GM11168 (cell line): ENCODE measurements around the gene LAPTM5.
"Not testable (repeated sequence)": the region's sequence is repeated elsewhere in the genome, so short reads cannot be mapped to it uniquely, and the experiment has no call there.

Source experiments
- in situ Hi-C: fragments of 300-500 bp; cut with MboI; formaldehyde crosslinking; loops from one replicate; pipeline ENCODE4 v1.12.0; 2022; ENCODE audit warnings: low sequenced_read_pairs; ENCODE audit not compliant: unreplicated experiment

LAPTM5 gene, protein sequence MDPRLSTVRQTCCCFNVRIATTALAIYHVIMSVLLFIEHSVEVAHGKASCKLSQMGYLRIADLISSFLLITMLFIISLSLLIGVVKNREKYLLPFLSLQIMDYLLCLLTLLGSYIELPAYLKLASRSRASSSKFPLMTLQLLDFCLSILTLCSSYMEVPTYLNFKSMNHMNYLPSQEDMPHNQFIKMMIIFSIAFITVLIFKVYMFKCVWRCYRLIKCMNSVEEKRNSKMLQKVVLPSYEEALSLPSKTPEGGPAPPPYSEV

DNA sequence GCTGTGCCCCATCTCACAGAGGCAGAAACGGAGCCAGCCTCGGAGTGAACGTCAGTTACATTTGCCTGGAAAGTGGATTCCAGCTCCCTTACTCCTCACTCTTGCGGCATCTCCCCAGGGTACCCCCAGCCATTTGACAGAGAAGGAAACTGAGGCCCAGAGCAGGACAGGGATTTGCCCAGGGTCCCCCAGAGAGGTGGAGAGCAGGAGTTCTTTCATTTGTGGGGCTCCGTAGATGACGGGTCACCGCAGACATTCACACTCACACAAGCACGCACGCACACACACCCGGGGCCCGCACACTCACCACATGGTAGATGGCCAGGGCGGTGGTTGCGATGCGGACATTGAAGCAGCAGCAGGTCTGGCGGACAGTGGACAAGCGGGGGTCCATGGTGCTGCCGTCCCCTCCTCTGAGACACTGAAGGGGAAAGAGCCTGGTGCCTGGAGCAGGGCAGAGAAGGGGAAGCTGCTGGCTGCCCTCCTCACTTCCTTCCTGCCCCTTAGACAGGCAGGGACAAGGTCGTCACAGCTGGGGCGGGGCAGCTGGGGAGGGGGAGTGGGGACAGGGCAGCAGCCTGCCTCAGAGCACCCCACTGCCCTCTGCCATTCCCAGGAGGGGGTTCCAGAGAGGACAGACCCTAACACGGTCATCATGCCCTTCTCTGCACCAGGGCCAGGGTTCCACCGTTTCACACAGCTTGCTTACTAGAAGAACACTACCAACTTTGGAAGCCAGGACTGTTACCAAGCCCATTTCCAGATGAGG is at the start of gene LAPTM5:
Gene LAPTM5 (minus strand): TSS at position 423 of the 769 bp plus-strand sequence. CDS start 29 bp downstream, at position 394.
- in situ Hi-C loops = no loop called here

DNA sequence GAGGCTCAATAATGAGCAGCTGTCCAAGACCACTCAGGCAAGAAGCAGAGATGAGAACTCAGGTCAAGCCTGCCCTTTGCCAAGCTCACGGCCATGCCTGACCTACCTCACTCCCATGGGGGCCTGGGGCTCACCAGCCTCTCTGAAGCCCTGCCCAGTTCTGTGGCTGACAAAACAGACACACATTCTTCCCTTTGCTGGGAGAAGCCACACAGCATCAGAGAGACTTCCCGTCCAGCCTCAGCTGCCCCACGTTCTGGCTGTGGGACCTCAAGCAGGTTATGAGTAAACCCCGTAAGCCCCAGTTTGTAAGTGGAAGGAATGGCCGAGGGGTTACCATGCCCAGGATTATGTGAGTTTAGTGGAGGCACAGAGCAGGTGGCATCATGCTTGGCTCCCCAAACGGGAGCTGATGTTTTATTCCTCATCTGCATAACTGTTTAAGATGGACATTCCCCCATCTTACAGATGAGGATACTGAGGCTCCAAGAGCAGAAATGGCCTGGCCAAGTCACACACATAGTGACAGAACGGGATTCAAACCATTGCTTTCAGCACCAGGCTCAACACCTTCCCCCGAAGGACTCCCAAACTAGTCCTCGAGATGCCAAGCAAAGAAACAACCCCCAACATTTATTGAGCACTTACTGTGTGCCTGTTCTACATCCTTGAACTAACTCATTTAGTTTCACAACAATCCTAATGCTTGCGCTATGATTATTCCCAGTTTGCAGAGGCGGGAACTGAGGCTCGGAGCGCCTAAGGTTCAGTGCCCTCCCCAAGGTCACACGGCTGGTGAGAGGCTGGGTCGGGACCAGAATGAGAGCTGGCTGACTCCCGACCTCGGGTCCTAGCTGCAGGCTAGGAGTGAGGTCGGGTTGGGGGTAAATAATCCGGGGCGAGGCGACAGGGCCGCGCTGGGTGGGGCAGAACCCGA is 49.1 kb upstream of the LAPTM5 start:
- in situ Hi-C loops = no loop called here

- in situ Hi-C loops = no loop called here
Observed at GRCh38 chr1:30805304-30806003, 47.9 kb upstream of the LAPTM5 start.

DNA sequence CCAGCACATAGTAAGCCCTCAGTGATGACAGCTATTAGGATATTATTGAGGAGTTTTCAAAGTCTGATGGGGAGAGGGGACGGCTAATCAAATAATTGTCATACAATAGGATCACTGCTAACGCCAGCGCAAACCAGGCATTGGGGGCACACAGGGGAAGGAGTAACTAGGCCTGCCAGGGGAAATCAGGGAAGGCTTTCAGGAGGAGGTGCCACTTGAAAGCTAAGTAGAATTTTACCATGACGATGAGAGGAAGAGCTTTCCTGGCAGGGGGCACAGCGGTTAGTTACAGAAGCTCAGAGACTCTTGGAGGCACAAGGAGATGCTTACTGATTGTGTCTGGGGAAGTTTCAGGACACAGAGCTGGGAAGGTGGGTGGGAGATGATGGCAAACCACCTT is 47.2 kb upstream of the LAPTM5 start:
- in situ Hi-C loops = loop anchor here (5.0 kb wide), 1 partner anchor 107 kb away; no protein-coding TSS in a partner anchor

GRCh38 chr1:30804352-30804751 is 46.8 kb upstream of the LAPTM5 start:
- in situ Hi-C loops = loop anchor here (5.0 kb wide), 1 partner anchor 108 kb away; no protein-coding TSS in a partner anchor

GRCh38 chr1:30803562-30803961 is 46.0 kb upstream of the LAPTM5 start:
- in situ Hi-C loops = loop anchor here (5.0 kb wide), 1 partner anchor 109 kb away; no protein-coding TSS in a partner anchor

- in situ Hi-C loops = loop anchor here (5.0 kb wide), 1 partner anchor 111 kb away; no protein-coding TSS in a partner anchor
Observed at GRCh38 chr1:30801771-30802198, 44.2 kb upstream of the LAPTM5 start.

GRCh38 chr1:30799233-30799511 is 41.6 kb upstream of the LAPTM5 start:
- in situ Hi-C loops = no loop called here

DNA sequence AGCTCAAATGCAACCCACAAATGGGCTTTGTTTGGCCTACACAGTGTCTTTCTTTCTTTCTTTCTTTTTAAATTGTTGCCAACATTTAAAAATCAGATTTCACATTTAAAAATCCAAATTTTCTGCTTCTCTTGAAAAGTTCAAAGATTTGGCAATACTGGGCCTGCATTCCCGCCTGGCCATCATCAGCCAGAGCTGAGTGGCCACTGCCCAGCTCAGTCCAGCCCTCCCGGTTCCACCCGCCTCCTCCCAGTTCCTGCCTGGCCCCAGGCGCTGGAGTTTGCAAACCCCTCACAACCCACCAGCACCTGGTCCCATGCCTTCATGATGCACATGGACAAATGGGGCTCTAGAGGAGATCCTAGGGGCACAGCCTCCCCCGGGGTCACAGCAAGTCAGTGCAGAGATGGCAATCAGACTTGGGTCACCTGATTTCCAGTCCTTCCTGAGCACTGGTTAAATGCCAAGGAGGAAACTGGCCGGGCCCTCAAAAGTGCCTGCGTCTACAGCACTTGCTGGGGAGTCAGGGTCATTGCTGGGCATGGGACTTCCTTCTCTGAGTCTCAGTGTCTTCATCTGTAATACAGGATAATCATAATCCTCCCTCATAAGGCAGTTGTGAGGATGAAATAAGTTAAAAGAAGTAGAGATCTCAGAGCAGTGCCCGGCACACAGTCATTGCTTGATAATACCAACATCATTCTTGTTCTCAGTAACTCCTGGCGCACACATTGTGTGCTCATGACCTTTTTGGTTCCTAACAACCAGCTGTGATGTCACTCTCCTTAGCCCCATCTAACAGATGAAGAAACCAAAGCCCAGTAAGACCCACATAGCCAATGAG is 41.0 kb upstream of the LAPTM5 start:
- in situ Hi-C loops = no loop called here

- in situ Hi-C loops = no loop called here
Observed at GRCh38 chr1:30795026-30795425, 37.5 kb upstream of the LAPTM5 start.

- in situ Hi-C loops = no loop called here
Observed at GRCh38 chr1:30794260-30794659, 36.7 kb upstream of the LAPTM5 start.

- in situ Hi-C loops = no loop called here
Observed at GRCh38 chr1:30793209-30793608, 35.6 kb upstream of the LAPTM5 start.

DNA sequence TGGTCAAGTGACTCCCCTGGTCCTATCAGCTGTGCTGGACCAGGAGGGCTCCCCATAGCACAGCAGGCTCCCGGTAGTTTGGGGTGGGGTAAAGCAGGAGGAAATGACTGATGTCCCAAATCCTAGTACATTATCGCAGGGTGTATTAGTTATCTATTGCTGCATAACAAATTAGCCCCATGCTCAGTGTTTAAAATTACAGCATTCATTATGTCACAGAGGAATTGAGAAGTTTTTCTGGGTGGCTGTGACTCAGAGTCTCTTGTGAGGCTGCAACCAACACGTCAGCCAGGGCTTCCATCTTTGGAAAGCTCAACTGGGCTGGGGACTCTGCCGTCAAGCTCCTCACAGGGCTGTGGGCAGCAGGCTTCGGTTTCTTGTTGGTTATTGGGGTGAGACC is 34.3 kb upstream of the LAPTM5 start:
- in situ Hi-C loops = no loop called here

GRCh38 chr1:30790850-30791778 is 33.5 kb upstream of the LAPTM5 start:
- in situ Hi-C loops = no loop called here

- in situ Hi-C loops = not testable (repeated sequence)
Observed at GRCh38 chr1:30790256-30790525, 32.6 kb upstream of the LAPTM5 start.

GRCh38 chr1:30789388-30790255 is 32.0 kb upstream of the LAPTM5 start:
- in situ Hi-C loops = no loop called here

GRCh38 chr1:30788580-30789387 is 31.2 kb upstream of the LAPTM5 start:
- in situ Hi-C loops = no loop called here
